SU-DHL-6 (cell line): Measurements from ENCODE around the gene PRKCA.
A peak's percentile ranks its signal among the peaks of the same experiment; 100 is the strongest.

Source experiments
- H2AFZ ChIP-seq: fragments of 200-600 bp; sonication (generic); 2 replicates; pipeline ENCODE4 v1.6.1; 2014; ENCODE audit warnings: low read depth, mild to moderate bottlenecking, moderate library complexity, mixed read lengths, antibody characterized with exemption, low read length; ENCODE audit not compliant: severe bottlenecking
- H3F3A ChIP-seq: fragments of 200-600 bp; shearing (Covaris generic); 2 replicates; pipeline ENCODE4 v1.6.0; 2016; ENCODE audit warnings: antibody characterized with exemption, mild to moderate bottlenecking; ENCODE audit not compliant: insufficient read depth
- H3K27ac ChIP-seq: fragments of 200-600 bp; sonication (generic); 2 replicates; pipeline ENCODE4 v1.5.1; 2016; ENCODE audit warnings: low read depth, mild to moderate bottlenecking, low read length, moderate library complexity, mixed read lengths
- H3K27me3 ChIP-seq: fragments of 200-600 bp; sonication (generic), shearing (Covaris generic); 2 replicates; pipeline ENCODE4 v1.6.0; 2014; ENCODE audit warnings: mild to moderate bottlenecking, low read length
- H3K36me3 ChIP-seq: fragments of 200-600 bp; sonication (generic); 2 replicates; pipeline ENCODE4 v1.6.1; 2014; ENCODE audit warnings: mild to moderate bottlenecking, low read length, mixed read lengths
- H3K4me2 ChIP-seq: fragments of 300-600, 200-600 bp; shearing (Covaris generic), sonication (generic); 2 replicates; pipeline ENCODE4 v1.6.0; 2014; ENCODE audit warnings: low read length, low read depth, mild to moderate bottlenecking; ENCODE audit not compliant: poor library complexity, severe bottlenecking
- H3K4me3 ChIP-seq: fragments of 200-600 bp; sonication (generic); 2 replicates; pipeline ENCODE4 v1.5.1; 2014; ENCODE audit warnings: antibody characterized with exemption, low read length, mild to moderate bottlenecking, mixed read lengths; ENCODE audit not compliant: insufficient read depth, poor library complexity, severe bottlenecking
- H3K79me2 ChIP-seq: fragments of 200-600 bp; sonication (generic); 2 replicates; pipeline ENCODE4 v1.6.1; 2014; ENCODE audit warnings: mild to moderate bottlenecking, low read length, moderate library complexity; ENCODE audit not compliant: insufficient read depth
- H3K9ac ChIP-seq: fragments of 200-600 bp; sonication (generic); 2 replicates; pipeline ENCODE4 v1.7.0; 2014; ENCODE audit warnings: mild to moderate bottlenecking, low read length
- H3K9me2 ChIP-seq: fragments of 200-600 bp; sonication (generic); replicated peaks from 2 replicates; pipeline ENCODE4 v1.6.1; 2014; ENCODE audit warnings: low read length; ENCODE audit not compliant: insufficient read depth
- H3K9me3 ChIP-seq: fragments of 200-600 bp; sonication (generic); 2 replicates; pipeline ENCODE4 v1.6.1; 2014; ENCODE audit warnings: low read length, mixed read lengths; ENCODE audit not compliant: insufficient read depth
- H4K20me1 ChIP-seq: fragments of 200-600 bp; sonication (generic); 2 replicates; pipeline ENCODE4 v1.6.1; 2014; ENCODE audit warnings: low read depth, mild to moderate bottlenecking, antibody characterized with exemption, low read length, moderate library complexity, mixed read lengths
- CTCF ChIP-seq: fragments of 200-600 bp; sonication (generic); IDR thresholded peaks from one replicate; pipeline ENCODE4 v1.5.1; 2017; ENCODE audit warnings: antibody characterized with exemption, mild to moderate bottlenecking, low read length, moderate library complexity; ENCODE audit not compliant: insufficient read depth, poor library complexity, severe bottlenecking
- EZH2phosphoT487 ChIP-seq: fragments of 200-600 bp; sonication (generic), shearing (Covaris generic); conservative IDR thresholded peaks from 2 replicates; pipeline ENCODE4 v1.6.1; 2018; ENCODE audit warnings: mild to moderate bottlenecking, antibody characterized with exemption, low read length, moderate library complexity, mixed read lengths

Gene PRKCA

GRCh38 chr17:66537502-66537901 is 235.1 kb downstream of the PRKCA start:
- Histone ChIP-seq H3K4me3 (no peak overlapping the region), H3K79me2 (peaks cover 60% of the 10 kb centered on the region), H3K9me2 (no peaks in the 10 kb centered on the region), H3K4me2 (peak overlapping the region; percentile 98), H3K36me3 (no peaks in the 10 kb centered on the region), H3F3A (peaks cover 54% of the 10 kb centered on the region), H3K9ac (peak overlapping the region; percentile 67), H3K9me3 (no peaks in the 10 kb centered on the region), H4K20me1 (no peaks in the 10 kb centered on the region), H2AFZ (no peak overlapping the region), H3K27me3 (no peaks in the 10 kb centered on the region), H3K27ac (peak overlapping the region; percentile 97)
- TF ChIP-seq EZH2phosphoT487: no peak

- Histone ChIP-seq H3K9me2 (no peaks in the 10 kb centered on the region), H3K79me2 (peaks cover 63% of the 10 kb centered on the region), H3K27me3 (no peaks in the 10 kb centered on the region), H3K36me3 (no peaks in the 10 kb centered on the region), H3K9ac (peak overlapping the region; percentile 67), H3K4me2 (peak overlapping the region; percentile 98), H3F3A (peaks cover 66% of the 10 kb centered on the region), H3K4me3 (no peak overlapping the region), H3K9me3 (no peaks in the 10 kb centered on the region), H4K20me1 (no peaks in the 10 kb centered on the region), H2AFZ (no peak overlapping the region), H3K27ac (peak overlapping the region; percentile 97)
- no peak for TF ChIP-seq EZH2phosphoT487
- no peak for TF ChIP-seq CTCF
These were observed 236.4 kb downstream of the PRKCA start for GRCh38 chr17:66538776-66539175.

GRCh38 chr17:66540131-66540781 is 237.8 kb downstream of the PRKCA start:
- Histone ChIP-seq H3K27me3 (no peaks in the 10 kb centered on the region), H3K4me3 (peak overlapping the region; percentile 27), H3K4me2 (peak overlapping the region; percentile 98), H3K9ac (peak overlapping the region; percentile 67), H4K20me1 (no peaks in the 10 kb centered on the region), H3K9me3 (no peaks in the 10 kb centered on the region), H3K27ac (peak overlapping the region; percentile 97), H3K79me2 (peaks cover 65% of the 10 kb centered on the region), H3K36me3 (0 out of 2 replicates have a peak, but pooled peaks cover 3% of the 10 kb centered on the region), H3F3A (peaks cover 67% of the 10 kb centered on the region), H3K9me2 (no peaks in the 10 kb centered on the region), H2AFZ (no peak overlapping the region)
- TF ChIP-seq CTCF: no peak
- TF ChIP-seq EZH2phosphoT487: no peak

GRCh38 chr17:66541461-66542128 is 239.2 kb downstream of the PRKCA start:
- H3K9ac ChIP-seq: peak overlapping the region; percentile 67
- H4K20me1 ChIP-seq: no peaks in the 10 kb centered on the region
- peak overlapping the region; percentile 12 for H3K4me3 ChIP-seq
- peaks cover 65% of the 10 kb centered on the region for H3K79me2 ChIP-seq
- H3F3A ChIP-seq: peaks cover 67% of the 10 kb centered on the region
- H3K4me2 ChIP-seq: peak overlapping the region; percentile 98
- peak overlapping the region; percentile 97 for H3K27ac ChIP-seq
- no peaks in the 10 kb centered on the region for H3K27me3 ChIP-seq
- TF ChIP-seq CTCF (no peak), EZH2phosphoT487 (no peak)
- no peaks in the 10 kb centered on the region for H3K9me2 ChIP-seq
- H3K36me3 ChIP-seq: 0 out of 2 replicates have a peak, but pooled peaks cover 10% of the 10 kb centered on the region
- no peaks in the 10 kb centered on the region for H3K9me3 ChIP-seq
- H2AFZ ChIP-seq: no peak overlapping the region
